HEK293 (cell line): ENCODE measurements around the gene NAAA.

ENCODE experiments used
- CTCF ChIA-PET: fragments of 350-600 bp; formaldehyde crosslinking; extraction: SDS; loops from one replicate; lab custom pipeline; 2021; ENCODE audit warnings: antibody characterized with exemption; lab: Yijun Ruan, JAX
- POLR2A ChIA-PET: fragments of 300-600 bp; formaldehyde crosslinking; extraction: SDS; loops from one replicate; lab custom pipeline; 2020; ENCODE audit warnings: antibody characterized with exemption, inconsistent platforms; lab: Yijun Ruan, JAX
- H3K27ac ChIP-seq: fragments of 200-500 bp; sonication (Bioruptor generic); 2 replicates; pipeline ENCODE4 v1.5.1; 2014; ENCODE audit warnings: low read depth, low read length, control low read depth, inconsistent platforms; ENCODE audit errors: extremely low read depth
- H3K36me3 ChIP-seq, 2 experiments: fragments of 200-500 bp in 1 of 2; sonication (Bioruptor generic) in 1 of 2; 1 replicate in 1 of 2; 2 replicates in 1 of 2; pipeline ENCODE4 v1.5.1; 2014 to 2017; ENCODE audit warnings: inconsistent platforms in 2 of 2, low read length in 2 of 2; ENCODE audit not compliant: control insufficient read depth in 2 of 2, insufficient read depth in 1 of 2
- H3K4me1 ChIP-seq: fragments of 200-500 bp; sonication (Bioruptor generic); 2 replicates; pipeline ENCODE4 v1.5.1; 2014; ENCODE audit warnings: mild to moderate bottlenecking, low read length, inconsistent platforms; ENCODE audit not compliant: control insufficient read depth, insufficient read depth
- H3K4me3 ChIP-seq: 2 replicates; pipeline ENCODE4 v1.5.1; 2011; ENCODE audit warnings: low read depth, mild to moderate bottlenecking, control low read depth, low read length, moderate library complexity
- H3K9me3 ChIP-seq: fragments of 200-500 bp; sonication (Bioruptor generic); 2 replicates; pipeline ENCODE4 v1.5.1; 2014; ENCODE audit warnings: low read depth, low read length, inconsistent platforms; ENCODE audit not compliant: control insufficient read depth, insufficient read depth
- HOXA7 ChIP-seq: sonication (generic); formaldehyde crosslinking; IDR thresholded peaks from 2 replicates; pipeline ENCODE4 v1.8.1; 2022; ENCODE audit warnings: missing genetic modification reagents, borderline replicate concordance
- SP3 ChIP-seq: fragments of 450-650 bp; formaldehyde crosslinking; IDR thresholded peaks from 2 replicates; pipeline ENCODE4 v1.5.1; 2016; ENCODE audit warnings: missing biosample characterization, missing genetic modification characterization
- WT1 ChIP-seq: fragments of 450-650 bp; formaldehyde crosslinking; IDR thresholded peaks from 2 replicates; pipeline ENCODE4 v1.5.1; 2016; ENCODE audit warnings: missing biosample characterization, missing genetic modification characterization
- YY2 ChIP-seq: fragments of 450-650 bp; formaldehyde crosslinking; IDR thresholded peaks from 2 replicates; pipeline ENCODE4 v1.5.1; 2016; ENCODE audit warnings: missing biosample characterization, missing genetic modification characterization
- ZBTB17 ChIP-seq: fragments of 450-650 bp; formaldehyde crosslinking; IDR thresholded peaks from 2 replicates; pipeline ENCODE4 v1.5.1; 2016; ENCODE audit warnings: missing biosample characterization, missing genetic modification characterization
- ZNF174 ChIP-seq: fragments of 450-650 bp; formaldehyde crosslinking; IDR thresholded peaks from 2 replicates; pipeline ENCODE4 v1.5.0; 2017; ENCODE audit warnings: missing biosample characterization, mild to moderate bottlenecking, missing genetic modification characterization
- ZNF341 ChIP-seq: fragments of 450-650 bp; formaldehyde crosslinking; IDR thresholded peaks from 2 replicates; pipeline ENCODE4; 2016; ENCODE audit warnings: low read depth, missing biosample characterization, missing genetic modification characterization
- ZNF510 ChIP-seq: fragments of 450-650 bp; formaldehyde crosslinking; IDR thresholded peaks from 2 replicates; pipeline ENCODE4 v1.5.1; 2018; ENCODE audit warnings: mild to moderate bottlenecking, missing genetic modification characterization, missing biosample characterization; ENCODE audit not compliant: insufficient replicate concordance
- ZNF654 ChIP-seq: fragments of 450-650 bp; formaldehyde crosslinking; IDR thresholded peaks from 2 replicates; pipeline ENCODE4 v1.5.1; 2016; ENCODE audit warnings: low read depth, missing biosample characterization, missing genetic modification characterization
- ZNF792 ChIP-seq: fragments of 450-650 bp; formaldehyde crosslinking; IDR thresholded peaks from 2 replicates; pipeline ENCODE4 v1.5.1; 2016; ENCODE audit warnings: missing biosample characterization, missing genetic modification characterization
- ZSCAN16 ChIP-seq: fragments of 450-650 bp; formaldehyde crosslinking; IDR thresholded peaks from 2 replicates; pipeline ENCODE4 v1.5.1; 2016; ENCODE audit warnings: missing biosample characterization, missing genetic modification characterization
- TF ChIP-seq, protein P1 (sequence below): fragments of 450-650 bp; formaldehyde crosslinking; IDR thresholded peaks from 2 replicates; pipeline ENCODE4 v1.5.1; 2016; ENCODE audit warnings: missing biosample characterization, missing genetic modification characterization
- TF ChIP-seq, protein P2 (sequence below): fragments of 450-650 bp; formaldehyde crosslinking; IDR thresholded peaks from 2 replicates; pipeline ENCODE4 v1.5.1; 2016; ENCODE audit warnings: missing biosample characterization, missing genetic modification characterization
- TF ChIP-seq, protein P3 (sequence below): fragments of 450-650 bp; formaldehyde crosslinking; IDR thresholded peaks from 2 replicates; pipeline ENCODE4 v1.5.1; 2016; ENCODE audit warnings: missing biosample characterization, missing genetic modification characterization

The NAAA gene

DNA sequence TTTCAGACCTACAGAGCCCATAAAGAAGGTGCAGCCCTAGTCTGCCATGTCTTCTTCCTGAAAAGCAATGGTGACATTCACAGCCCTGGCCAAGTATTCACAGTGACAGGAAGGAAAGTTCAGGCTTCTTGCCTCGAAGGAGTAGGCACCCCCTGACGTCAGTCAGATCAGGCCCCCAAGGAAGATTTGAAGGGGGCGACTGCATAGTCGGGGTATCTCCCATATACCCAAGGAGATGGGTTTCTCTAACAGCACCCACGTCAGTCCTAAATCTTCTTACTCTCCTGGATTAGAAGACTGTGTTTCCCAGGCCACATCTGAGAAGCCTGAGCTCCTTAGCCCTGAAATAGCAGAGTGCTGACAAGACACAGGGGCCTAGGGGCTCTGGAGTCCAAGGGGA is 38.5 kb downstream of the NAAA start, which contains the start of gene PPEF2:
Gene PPEF2, minus strand, starts transcription at position 101 of the 400 bp plus-strand sequence. CDS start 6,127 bp downstream, outside the sequence.
- POLR2A ChIA-PET = no interaction called here
- CTCF ChIA-PET = interaction anchor here (0.7 kb wide), 1 partner anchor 88 kb away, joined by 3 read pairs; the partner anchor contains the start of gene SDAD1
- TF ChIP-seq, protein P1, sequence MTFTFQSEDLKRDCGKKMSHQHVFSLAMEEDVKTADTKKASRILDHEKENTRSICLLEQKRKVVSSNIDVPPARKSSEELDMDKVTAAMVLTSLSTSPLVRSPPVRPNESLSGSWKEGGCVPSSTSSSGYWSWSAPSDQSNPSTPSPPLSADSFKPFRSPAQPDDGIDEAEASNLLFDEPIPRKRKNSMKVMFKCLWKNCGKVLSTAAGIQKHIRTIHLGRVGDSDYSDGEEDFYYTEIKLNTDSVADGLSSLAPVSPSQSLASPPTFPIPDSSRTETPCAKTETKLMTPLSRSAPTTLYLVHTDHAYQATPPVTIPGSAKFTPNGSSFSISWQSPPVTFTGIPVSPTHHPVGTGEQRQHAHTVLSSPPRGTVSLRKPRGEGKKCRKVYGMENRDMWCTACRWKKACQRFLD (tag by site-specific recombination) = no peak
- TF ChIP-seq SP3 (tag by site-specific recombination) = no peak
- no peak for TF ChIP-seq ZSCAN16 (tag by site-specific recombination)
- no peak for TF ChIP-seq ZNF654 (tag by site-specific recombination)
- no peak for TF ChIP-seq ZBTB17 (tag by site-specific recombination)
- TF ChIP-seq, all 188 proteins: peak for 0

DNA sequence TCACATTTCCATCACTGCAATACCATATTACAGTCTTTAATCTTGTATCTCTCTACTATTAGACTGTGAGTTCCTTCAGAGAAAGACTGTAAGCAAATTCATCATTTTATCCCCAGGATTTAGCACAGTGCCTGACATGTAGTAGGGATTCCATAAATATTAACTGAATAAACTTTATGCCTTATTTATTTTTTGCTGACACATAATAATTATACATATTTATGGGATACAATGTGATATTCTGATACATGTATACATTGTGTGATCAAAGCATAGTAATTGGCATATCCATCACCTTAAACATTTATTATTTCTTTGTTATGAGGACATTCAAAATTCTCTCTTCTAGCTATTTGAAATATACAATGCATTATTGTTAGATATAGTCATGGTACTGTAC is 42.3 kb downstream of the NAAA start:
- TF ChIP-seq WT1 = no peak
- POLR2A ChIA-PET = no interaction called here
- H3K27ac ChIP-seq = no peak overlapping the region
- H3K9me3 ChIP-seq = no peaks in the 10 kb centered on the region
- CTCF ChIA-PET = no interaction called here
- H3K36me3 ChIP-seq = no peaks in the 10 kb centered on the region
- H3K4me1 ChIP-seq = no peaks in the 10 kb centered on the region
- H3K4me3 ChIP-seq = no peak overlapping the region

More for the DNA sequence above, 38.5 kb downstream of the NAAA start, which contains the start of gene PPEF2:
- H3K4me3 ChIP-seq = no peak within 1 kb of the TSS
- H3K27ac ChIP-seq = no peak within 1 kb of the TSS
- H3K4me1 ChIP-seq = no peaks in the 10 kb centered on the region
- H3K36me3 ChIP-seq = no peaks in the 10 kb centered on the region
- H3K9me3 ChIP-seq = no peaks in the 10 kb centered on the region

DNA sequence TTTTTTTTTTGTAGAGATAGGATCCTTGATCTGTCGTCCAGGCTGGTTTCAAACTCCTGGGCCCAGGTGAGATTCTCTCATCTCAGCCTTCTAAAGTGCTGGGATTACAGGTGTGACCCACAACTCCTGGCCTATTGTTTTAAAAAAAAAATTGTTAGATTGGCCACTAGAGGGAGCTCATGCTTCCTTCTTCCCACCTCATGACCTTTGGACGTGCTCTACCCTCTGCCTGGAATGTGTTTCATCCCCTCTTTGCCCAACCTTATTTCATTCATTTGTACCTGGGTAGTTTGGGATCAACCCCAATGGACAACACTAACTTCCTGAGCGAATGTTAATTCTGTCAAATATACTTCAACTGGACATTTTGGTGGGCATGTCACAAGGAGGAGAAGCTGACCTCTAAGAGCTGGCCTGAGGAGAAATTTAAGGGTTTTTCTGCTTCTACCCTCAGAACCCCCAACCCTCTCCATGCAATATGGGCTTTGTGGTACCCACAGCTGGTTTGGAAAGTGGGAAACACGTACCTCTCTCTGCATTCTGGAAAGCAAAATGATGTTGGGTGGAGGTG is 45.0 kb downstream of the NAAA start:
- Histone ChIP-seq H3K36me3 (no peaks in the 10 kb centered on the region), H3K4me1 (no peaks in the 10 kb centered on the region), H3K27ac (no peak overlapping the region), H3K4me3 (no peak overlapping the region), H3K9me3 (no peaks in the 10 kb centered on the region)
- ChIA-PET POLR2A (interaction anchor here (0.6 to 0.7 kb wide), 3 partner anchors 172 to 476 kb away, joined by 3 read pairs; partner anchors contain the start of gene USO1), CTCF (interaction anchor here (0.5 to 2.6 kb wide), 26 partner anchors 8 to 1827 kb away, joined by 3 to 15 read pairs (median 4); no protein-coding TSS in a partner anchor)
- no peak for TF ChIP-seq ZNF792
- TF ChIP-seq ZNF174 = no peak
- TF ChIP-seq, protein P2, sequence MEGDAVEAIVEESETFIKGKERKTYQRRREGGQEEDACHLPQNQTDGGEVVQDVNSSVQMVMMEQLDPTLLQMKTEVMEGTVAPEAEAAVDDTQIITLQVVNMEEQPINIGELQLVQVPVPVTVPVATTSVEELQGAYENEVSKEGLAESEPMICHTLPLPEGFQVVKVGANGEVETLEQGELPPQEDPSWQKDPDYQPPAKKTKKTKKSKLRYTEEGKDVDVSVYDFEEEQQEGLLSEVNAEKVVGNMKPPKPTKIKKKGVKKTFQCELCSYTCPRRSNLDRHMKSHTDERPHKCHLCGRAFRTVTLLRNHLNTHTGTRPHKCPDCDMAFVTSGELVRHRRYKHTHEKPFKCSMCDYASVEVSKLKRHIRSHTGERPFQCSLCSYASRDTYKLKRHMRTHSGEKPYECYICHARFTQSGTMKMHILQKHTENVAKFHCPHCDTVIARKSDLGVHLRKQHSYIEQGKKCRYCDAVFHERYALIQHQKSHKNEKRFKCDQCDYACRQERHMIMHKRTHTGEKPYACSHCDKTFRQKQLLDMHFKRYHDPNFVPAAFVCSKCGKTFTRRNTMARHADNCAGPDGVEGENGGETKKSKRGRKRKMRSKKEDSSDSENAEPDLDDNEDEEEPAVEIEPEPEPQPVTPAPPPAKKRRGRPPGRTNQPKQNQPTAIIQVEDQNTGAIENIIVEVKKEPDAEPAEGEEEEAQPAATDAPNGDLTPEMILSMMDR (tag by site-specific recombination) = 0 out of 2 replicates have a peak, but pooled peaks have one; percentile 12
- no peak for TF ChIP-seq ZNF510
- peak; percentile 54 for TF ChIP-seq ZNF654 (tag by site-specific recombination)
- TF ChIP-seq, protein P3, sequence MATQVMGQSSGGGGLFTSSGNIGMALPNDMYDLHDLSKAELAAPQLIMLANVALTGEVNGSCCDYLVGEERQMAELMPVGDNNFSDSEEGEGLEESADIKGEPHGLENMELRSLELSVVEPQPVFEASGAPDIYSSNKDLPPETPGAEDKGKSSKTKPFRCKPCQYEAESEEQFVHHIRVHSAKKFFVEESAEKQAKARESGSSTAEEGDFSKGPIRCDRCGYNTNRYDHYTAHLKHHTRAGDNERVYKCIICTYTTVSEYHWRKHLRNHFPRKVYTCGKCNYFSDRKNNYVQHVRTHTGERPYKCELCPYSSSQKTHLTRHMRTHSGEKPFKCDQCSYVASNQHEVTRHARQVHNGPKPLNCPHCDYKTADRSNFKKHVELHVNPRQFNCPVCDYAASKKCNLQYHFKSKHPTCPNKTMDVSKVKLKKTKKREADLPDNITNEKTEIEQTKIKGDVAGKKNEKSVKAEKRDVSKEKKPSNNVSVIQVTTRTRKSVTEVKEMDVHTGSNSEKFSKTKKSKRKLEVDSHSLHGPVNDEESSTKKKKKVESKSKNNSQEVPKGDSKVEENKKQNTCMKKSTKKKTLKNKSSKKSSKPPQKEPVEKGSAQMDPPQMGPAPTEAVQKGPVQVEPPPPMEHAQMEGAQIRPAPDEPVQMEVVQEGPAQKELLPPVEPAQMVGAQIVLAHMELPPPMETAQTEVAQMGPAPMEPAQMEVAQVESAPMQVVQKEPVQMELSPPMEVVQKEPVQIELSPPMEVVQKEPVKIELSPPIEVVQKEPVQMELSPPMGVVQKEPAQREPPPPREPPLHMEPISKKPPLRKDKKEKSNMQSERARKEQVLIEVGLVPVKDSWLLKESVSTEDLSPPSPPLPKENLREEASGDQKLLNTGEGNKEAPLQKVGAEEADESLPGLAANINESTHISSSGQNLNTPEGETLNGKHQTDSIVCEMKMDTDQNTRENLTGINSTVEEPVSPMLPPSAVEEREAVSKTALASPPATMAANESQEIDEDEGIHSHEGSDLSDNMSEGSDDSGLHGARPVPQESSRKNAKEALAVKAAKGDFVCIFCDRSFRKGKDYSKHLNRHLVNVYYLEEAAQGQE (tag by site-specific recombination) = no peak
- TF ChIP-seq YY2 (tag by site-specific recombination) = no peak
- TF ChIP-seq HOXA7 (CRISPR knock-in tag) = no peak
- TF ChIP-seq ZNF341 (tag by site-specific recombination) = no peak
